ENCODE data around the gene FHDC1. TPM values are rescaled to one million over a fixed set of nuclear protein-coding genes. Genes with fewer than 3 reads are reported as not detected.

FHDC1 gene
- total and polyA plus RNA-seq, 8 donors = 9.0 to 32.9 (median 10.4) TPM

DNA sequence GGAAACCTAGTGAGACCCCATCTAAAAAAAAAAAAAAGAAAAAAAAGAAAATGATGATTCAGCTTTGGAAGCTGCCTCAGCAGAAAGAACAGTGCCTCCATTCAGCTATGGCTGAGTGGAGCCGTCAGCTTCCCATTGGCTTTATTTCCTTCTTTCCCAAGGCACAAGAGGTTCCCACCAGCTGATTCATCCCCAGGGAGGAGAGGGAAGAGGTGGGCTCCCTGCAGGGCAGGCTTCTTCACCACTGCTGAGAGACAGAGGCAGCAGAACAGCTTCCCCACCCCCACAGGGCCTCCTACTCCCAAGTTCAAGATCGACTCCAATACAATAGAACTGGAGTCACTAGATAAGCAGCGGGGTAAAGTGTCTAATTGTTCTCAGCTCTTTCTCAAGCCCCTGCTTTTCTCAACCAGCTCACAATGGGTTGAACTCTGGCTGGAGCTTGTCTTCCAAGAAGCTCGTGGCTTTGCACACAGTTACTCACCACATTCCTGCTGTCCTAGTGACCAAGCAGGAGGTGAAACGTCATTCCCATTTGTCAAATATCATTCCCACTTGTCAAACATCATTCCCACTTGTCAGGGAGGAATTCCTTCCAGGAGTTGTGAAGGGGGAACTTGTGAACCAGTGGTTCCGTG lies 47.8 kb downstream of the FHDC1 start:
- TF ChIP-seq, protein P1, sequence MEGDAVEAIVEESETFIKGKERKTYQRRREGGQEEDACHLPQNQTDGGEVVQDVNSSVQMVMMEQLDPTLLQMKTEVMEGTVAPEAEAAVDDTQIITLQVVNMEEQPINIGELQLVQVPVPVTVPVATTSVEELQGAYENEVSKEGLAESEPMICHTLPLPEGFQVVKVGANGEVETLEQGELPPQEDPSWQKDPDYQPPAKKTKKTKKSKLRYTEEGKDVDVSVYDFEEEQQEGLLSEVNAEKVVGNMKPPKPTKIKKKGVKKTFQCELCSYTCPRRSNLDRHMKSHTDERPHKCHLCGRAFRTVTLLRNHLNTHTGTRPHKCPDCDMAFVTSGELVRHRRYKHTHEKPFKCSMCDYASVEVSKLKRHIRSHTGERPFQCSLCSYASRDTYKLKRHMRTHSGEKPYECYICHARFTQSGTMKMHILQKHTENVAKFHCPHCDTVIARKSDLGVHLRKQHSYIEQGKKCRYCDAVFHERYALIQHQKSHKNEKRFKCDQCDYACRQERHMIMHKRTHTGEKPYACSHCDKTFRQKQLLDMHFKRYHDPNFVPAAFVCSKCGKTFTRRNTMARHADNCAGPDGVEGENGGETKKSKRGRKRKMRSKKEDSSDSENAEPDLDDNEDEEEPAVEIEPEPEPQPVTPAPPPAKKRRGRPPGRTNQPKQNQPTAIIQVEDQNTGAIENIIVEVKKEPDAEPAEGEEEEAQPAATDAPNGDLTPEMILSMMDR (IDR thresholded peaks at IDR 0.05) = no peak
- no peak for ATAC-seq
- H3K4me3 ChIP-seq = no peak overlapping the region
- intact Hi-C loops (cut with DNase I) = no loop called here
- no peaks in the 10 kb centered on the region for H3K9me3 ChIP-seq
- H3K4me1 ChIP-seq = no peaks in the 10 kb centered on the region
- no peaks in the 10 kb centered on the region for H3K27me3 ChIP-seq
- no peak overlapping the region for H3K27ac ChIP-seq
- no peaks in the 10 kb centered on the region for H3K36me3 ChIP-seq
- no peak for DNase-seq

DNA sequence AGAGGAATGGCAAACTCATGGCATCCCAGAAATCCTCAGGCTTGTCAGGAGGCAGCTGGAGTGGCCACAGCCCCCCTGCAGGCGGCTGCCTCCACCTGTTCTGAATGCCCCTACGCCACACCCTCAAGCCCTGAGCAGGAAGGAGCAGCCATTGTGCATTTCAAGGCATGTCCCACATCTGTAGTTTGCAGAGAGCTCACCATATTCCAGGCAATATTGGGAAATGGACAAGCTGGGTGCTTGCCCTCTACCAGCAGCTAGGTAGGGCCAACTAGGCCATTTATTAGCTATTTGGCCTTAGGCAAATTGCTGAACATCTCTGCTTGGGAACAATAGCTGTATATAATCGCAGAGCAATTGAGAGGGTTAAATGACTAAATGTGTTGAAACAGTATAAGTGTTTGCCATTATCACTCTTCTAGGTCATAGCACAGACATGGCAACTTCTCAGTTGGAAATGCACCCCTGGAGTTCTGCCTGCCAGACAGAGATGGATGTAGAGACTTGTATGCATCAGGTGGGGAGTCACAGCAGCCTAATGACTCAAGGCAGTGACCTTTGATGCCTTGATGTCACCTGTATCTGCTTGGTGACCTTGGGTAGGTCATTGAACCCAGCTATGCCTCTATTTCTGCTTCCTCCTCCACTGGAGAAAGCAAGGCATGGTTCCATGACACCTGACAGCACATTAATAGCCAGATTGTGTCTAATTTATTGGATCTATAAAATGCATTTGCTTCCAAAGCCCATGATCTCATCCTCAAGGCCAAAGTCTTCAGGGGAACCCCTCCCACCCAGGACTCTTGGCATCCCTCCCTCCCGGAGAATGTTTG lies 52.8 kb downstream of the FHDC1 start:
- Histone ChIP-seq H3K4me1 (peaks cover 0 to 4% of the 10 kb centered on the region in 2 donors), H3K36me3 (no peaks in the 10 kb centered on the region), H3K9me3 (no peaks in the 10 kb centered on the region), H3K27ac (no peak overlapping the region), H3K4me3 (no peak overlapping the region), H3K27me3 (no peaks in the 10 kb centered on the region)
- TF ChIP-seq, protein P1 (IDR thresholded peaks at IDR 0.05) = no peak
- no peak for DNase-seq
- intact Hi-C loops (cut with DNase I) = no loop called here
- no peak for ATAC-seq

DNA sequence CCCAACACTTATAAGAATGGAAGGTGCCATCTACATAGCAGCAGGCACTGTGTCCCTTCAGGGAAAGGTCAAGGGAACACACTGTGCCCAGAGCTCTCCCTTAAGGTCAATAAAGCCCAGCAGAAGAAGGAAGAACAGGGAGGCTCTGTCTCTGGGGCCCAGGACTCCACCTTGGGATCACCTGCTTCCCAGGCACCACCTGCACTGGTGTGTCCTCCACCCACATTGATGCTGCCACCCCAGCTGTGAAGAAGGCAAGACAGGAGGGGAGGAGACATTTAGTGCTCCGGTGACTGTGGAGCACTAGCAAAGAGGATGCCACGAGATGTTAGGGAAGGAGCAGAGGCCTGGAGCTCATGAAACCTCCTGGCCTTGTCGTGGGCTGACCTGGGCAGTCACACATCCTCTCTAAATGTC lies 53.4 kb downstream of the FHDC1 start:
- TF ChIP-seq, protein P1 (IDR thresholded peaks at IDR 0.05) = no peak
- Histone ChIP-seq H3K36me3 (no peaks in the 10 kb centered on the region), H3K9me3 (no peaks in the 10 kb centered on the region), H3K27ac (no peak overlapping the region), H3K4me1 (peaks cover 0 to 4% of the 10 kb centered on the region in 2 donors), H3K4me3 (no peak overlapping the region), H3K27me3 (no peaks in the 10 kb centered on the region)
- intact Hi-C loops (cut with DNase I) = no loop called here
- peak; percentile 25 for ATAC-seq
- no peak for DNase-seq

DNA sequence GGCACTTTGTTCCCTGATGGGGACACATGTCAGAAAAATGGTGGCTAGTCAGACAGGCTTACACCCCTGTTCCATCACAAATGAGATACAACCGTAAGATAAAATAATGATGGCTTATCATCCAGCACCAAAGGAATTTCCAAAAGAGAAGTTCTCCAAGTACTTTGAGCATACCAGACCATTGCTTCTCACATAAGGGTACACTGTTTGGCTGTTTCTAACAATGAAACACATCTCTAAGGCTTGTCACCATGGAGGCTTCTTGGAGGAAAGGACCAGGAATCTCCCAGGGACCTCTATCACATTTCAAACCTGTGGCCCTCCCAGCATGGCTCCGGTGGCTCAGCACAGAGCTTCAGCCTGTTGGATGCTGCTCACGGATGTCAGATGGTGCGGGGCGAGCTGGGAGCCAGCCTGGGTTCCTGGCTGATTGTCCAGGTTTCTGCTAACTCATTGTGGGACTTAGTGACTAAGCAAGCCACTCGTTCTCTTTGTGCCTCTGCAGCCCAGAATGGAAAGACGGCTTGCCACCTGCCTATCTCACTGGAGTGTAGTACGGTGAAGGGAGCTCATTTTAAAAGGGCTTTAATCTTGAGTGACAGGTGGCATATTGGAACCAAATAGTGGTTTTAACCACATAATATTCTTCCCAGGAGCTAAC lies 54.5 kb downstream of the FHDC1 start:
- Histone ChIP-seq H3K4me3 (no peak overlapping the region), H3K9me3 (no peaks in the 10 kb centered on the region), H3K36me3 (no peaks in the 10 kb centered on the region), H3K4me1 (peaks cover 0 to 4% of the 10 kb centered on the region in 2 donors), H3K27me3 (no peaks in the 10 kb centered on the region), H3K27ac (no peak overlapping the region)
- DNase-seq (no peak), ATAC-seq (no peak)
- intact Hi-C loops (cut with DNase I) = no loop called here
- TF ChIP-seq, protein P1 (IDR thresholded peaks at IDR 0.05) = no peak

DNA sequence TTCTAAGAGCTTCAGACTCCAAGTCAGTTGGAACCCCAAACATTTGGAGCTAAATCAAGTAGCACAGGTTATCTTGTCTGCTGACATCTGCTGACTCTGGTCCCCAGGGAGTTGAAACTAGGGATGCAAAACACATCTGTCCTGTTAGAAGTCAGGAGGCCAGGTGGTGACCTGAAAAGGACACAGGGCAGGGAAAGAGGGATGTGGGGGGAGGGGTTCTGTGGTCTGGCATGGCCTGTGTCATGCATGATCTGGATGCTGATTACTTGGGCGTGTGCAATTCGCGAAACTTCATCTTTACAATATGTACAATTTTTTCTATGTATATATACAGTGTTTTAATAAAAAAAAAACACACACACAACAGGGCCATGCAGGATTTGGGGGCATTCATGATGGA lies 55.3 kb downstream of the FHDC1 start:
- DNase-seq (no peak), ATAC-seq (no peak)
- Histone ChIP-seq H3K4me1 (peaks cover 6% of the 10 kb centered on the region in 2 donors), H3K27me3 (no peaks in the 10 kb centered on the region), H3K9me3 (no peaks in the 10 kb centered on the region), H3K36me3 (no peaks in the 10 kb centered on the region), H3K27ac (no peak overlapping the region), H3K4me3 (no peak overlapping the region)
- TF ChIP-seq, protein P1 (IDR thresholded peaks at IDR 0.05) = no peak
- intact Hi-C loops (cut with DNase I) = no loop called here

Measured in left lung (tissue), 10 donors.